Effector CD4-positive, alpha-beta T cell (primary cell): ENCODE results near the gene YDJC.
"Not testable (repeated sequence)": the region's sequence is repeated elsewhere in the genome, so short reads cannot be mapped to it uniquely, and the experiment has no call there.

Experiments used
- DNase-seq: peaks from one replicate; pipeline ENCODE4 v3.0.0-alpha.2; 2020
- total RNA-seq: gene quantifications from one replicate; lab custom pipeline; 2026; lab: John Stamatoyannopoulos, UW

The YDJC gene, protein sequence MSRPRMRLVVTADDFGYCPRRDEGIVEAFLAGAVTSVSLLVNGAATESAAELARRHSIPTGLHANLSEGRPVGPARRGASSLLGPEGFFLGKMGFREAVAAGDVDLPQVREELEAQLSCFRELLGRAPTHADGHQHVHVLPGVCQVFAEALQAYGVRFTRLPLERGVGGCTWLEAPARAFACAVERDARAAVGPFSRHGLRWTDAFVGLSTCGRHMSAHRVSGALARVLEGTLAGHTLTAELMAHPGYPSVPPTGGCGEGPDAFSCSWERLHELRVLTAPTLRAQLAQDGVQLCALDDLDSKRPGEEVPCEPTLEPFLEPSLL
- total RNA-seq = 28.5 reads per million, percentile 55 among the genes with 10 or more reads in this experiment

GRCh38 chr22:21629255-21630149 lies at the start of gene YDJC:
Gene YDJC (minus strand): TSS chr22:21630022. CDS start chr22:21630014, 8 bp downstream.
- DNase-seq = peak; percentile 96

DNA sequence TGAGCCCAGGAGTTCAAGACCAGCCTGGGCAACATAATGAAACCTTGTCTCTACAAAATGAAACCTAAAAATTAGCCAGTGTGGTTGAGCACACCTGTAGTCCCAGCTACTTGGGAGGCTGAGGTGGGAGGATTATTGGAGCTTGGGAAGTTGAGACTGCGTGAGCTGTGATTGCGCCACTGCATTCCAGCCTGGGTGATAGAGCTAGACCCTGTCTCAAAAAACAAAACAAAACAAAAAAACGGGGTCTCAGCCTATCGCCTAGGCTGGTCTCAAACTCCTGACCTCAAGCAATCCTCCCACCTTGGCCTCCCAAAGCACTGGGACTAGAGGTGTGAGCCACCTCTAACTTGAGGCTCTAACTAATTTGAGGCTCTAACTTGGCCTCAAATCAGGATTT lies 49.6 kb upstream of the YDJC start:
- DNase-seq = no peak

GRCh38 chr22:21678842-21679241 lies 49.0 kb upstream of the YDJC start:
- DNase-seq = not testable (repeated sequence)

- DNase-seq = no peak
Measured at GRCh38 chr22:21677606-21678443, 48.0 kb upstream of the YDJC start.

DNA sequence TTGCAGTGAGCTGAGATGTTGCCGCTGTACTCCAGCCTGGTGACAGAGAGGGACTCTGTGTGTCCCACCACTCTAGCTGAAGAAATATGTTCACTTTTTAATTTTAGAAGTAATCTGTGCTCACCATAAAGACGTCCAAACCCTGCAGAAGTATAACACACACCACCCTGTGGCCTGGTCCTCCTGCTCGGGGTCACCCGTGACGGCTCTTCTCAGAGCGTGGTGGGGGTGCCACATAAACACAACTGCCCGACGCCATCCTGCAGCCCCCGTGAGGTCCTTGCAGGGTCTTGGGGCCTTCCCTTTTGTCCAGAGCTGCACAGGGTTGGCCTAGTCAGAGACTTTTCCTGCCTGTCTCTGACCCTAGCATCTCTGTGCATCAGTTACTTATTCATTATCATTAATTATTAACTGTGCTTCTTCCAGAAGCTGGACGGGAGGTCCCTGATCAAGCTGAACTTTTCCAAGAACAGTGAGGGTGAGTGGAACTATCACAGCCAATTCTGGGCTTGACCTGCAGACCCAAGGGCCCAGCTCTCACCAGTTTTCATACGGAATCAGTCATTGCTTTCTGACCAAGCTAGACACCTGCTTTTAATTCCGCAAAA lies 44.9 kb upstream of the YDJC start:
- no peak for DNase-seq

DNA sequence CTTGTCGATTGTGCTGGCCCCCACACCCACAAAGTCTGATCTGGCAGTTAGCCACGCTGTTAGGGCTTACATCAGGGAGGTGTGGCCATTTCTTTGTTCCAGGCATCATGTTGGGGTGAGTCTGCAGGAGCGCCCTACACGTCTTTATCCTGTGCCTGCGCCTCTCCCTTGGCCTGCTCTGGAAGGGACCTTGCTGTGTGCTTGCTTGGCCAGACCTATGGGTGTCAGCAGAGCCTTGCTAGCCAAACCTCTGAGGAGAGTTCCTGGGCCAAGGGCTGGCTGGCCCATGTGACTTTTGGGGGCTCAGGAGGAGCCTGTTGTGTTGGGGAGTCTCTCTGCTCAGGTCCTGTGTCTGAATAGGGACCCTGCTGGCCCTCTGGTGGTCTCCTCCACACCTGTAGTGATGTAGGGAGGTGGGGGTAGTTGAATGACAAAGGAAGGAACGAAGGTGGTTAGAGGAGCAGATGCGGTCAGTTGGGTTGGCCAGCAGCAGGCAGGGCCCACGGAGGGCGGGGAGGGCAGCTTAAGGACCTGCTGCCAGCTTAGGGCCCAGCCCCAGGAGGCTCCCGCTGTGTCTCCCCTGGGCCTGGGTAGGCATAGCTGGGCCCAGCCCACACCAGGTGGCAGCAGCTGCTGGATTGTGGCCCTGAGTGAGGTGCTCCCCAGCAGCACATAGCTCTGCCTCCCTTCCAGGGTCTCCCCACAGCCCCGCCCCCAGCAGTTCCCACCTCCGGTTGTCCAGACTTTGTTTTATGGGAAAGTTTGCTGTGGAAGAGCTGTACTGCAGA lies 43.9 kb upstream of the YDJC start:
- no peak for DNase-seq

- DNase-seq = no peak
Measured at GRCh38 chr22:21672107-21672629, 42.3 kb upstream of the YDJC start.

DNA sequence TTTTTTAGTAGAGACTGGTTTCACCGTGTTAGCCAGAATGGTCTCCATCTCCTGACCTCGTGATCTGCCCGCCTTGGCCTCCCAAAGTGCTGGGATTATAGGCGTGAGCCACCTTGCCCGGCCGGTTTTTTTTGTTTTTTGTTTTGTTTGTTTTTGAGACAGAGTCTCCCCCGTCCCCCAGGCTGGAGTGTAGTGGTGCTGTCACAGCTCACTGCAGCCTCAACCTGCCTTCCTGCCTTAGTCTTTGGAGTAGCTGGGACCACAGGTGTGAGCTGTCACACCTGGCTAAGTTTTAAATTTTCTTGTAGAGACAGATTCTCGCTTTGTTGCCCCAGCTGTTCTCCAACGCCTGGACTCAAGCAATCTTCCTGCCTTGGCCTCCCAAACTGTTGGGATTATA lies 39.2 kb upstream of the YDJC start:
- DNase-seq = no peak

- DNase-seq = no peak
Measured at GRCh38 chr22:21666786-21667185, 37.0 kb upstream of the YDJC start.

DNA sequence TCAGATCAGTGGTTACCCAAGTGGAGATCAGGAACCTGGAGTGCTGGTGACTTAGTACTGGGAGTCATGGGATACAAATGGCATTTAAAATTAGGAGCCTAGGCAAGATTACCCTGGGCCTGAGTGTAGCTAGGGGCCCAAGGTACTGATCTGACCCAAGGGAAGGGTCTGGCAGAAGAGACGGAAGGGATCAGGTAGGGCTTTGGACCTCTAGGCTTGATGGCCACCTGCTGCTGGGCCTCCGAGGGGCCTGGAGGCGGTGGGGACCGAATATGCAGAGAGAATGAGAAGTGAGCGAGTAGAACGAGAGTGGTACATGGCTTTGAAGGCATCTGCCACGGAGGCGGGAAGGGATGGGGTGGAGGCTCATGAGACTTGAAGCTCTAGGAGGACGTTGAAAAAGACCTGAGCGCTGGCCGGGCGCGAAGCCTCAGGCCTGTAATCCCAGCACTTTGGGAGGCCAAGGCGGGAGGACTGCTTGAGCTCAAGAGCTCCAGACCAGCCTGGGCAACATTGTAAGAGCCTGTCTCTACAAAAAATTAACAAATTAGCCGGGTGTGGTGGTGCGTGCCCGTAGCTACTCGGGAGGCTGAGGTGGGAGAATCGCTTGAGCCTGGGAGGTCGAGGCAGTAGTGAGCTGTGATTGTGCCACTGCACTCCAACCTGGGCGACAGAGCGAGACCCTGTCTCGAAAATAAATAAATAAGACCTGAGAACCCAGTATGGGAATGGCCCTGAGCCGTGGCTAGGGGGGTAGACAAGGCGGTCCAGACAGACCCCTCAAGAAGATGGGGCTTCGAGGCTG lies 35.4 kb upstream of the YDJC start:
- DNase-seq = no peak

GRCh38 chr22:21663738-21664137 lies 33.9 kb upstream of the YDJC start:
- no peak for DNase-seq

DNA sequence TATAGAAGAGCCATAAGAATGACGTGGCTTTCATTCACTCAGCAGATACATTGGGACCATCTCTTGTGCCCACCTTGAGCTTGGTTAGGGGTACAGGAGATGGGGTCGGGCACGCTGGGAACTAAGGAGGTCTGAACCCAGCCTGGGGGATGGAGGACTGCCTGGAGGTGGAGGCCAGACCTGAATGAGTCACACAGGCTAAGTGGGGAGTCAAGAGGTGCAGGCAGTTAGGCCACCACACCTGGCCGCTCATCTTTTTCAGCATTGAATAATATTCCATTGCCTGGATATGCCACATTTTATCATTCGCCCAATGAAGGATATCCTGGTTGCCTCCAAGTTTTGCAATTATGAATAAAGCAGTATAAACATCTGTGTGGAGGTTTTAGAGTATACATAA lies 32.2 kb upstream of the YDJC start:
- DNase-seq = no peak

DNA sequence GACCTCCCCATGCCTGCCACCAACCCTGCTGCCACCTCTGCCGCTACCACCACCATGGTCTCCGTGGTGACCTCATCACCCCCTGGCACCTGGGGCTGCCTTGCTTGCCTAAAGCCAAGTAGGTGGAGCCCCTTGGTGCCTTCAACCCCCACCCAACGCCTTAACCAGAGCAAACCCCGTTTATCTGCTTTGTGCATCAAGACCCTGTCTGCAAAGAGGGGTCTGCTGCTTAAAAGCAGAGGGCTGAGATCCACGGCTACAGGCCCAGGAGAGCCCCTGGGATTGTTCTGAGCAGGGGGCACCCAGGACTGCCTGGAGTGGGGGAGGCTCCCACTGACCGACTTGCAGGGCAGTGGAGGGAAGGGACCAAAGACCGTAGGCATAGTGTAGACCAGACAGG lies 31.1 kb upstream of the YDJC start:
- no peak for DNase-seq

DNA sequence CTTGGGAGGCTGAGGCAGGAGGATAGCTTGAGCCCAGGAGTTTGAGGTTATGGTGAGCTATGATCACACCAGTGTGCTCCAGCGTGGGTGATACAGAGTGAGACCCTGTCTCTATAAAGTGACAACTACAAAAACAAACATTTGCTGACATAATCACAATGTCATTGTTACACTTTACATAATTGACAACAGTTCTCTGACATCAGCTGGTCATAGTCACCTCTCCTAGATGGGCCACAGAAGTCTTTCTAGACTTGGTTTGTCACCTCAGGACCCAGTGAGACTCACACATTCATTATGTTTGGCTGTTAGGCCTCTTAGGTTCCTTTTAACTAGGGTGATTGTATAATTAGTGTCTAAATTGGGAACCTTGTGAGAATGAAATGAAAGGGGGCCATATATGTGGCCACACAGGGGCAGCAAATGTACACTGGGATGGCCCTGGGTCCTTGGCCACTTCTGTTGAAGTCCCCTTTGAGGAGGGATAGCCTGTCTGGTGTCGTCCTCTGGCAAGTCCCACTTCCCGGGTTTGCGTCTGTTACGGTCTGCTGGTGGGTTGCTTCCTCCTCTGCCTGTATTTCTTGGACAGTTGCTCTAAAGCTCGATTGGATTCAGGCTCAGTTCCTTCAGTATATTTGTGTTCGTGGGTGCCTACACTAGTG lies 30.2 kb upstream of the YDJC start:
- no peak for DNase-seq

DNA sequence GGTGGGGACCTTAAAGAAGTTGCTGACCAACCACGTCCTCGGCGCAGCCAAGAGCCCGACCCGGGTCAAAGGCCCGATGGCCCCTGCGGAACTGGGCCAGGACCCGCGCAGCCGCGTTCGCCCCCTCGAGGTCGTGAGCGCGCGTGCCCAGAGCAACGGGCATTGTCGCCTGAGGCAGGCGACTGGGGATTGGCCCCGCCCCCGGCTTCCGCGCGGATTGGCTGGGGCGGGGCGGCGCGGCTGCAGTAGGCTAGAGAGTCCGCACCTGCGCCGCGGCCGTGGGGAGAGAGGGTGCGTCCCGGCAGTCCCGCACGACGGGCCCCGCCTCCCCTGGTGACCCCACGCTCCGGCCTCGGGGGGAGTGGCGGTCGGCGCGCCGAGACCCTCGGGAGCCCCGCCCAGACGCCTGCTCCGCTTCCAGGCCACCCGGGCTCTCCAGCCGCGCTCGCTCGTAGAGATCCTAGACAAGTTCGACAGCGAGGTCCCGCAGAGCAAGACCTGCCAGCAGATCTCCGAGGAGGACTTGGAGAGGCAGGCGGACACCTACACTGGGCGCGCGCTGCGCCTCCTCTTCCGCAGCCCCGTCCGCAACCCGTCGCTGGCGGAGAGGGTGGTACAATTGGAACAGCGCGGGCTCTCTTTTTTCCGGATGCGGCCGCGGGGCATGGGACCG lies 27.7 kb upstream of the YDJC start:
- peak; percentile 77 for DNase-seq

- DNase-seq = no peak
Measured at GRCh38 chr22:21657020-21657359, 27.2 kb upstream of the YDJC start.

DNA sequence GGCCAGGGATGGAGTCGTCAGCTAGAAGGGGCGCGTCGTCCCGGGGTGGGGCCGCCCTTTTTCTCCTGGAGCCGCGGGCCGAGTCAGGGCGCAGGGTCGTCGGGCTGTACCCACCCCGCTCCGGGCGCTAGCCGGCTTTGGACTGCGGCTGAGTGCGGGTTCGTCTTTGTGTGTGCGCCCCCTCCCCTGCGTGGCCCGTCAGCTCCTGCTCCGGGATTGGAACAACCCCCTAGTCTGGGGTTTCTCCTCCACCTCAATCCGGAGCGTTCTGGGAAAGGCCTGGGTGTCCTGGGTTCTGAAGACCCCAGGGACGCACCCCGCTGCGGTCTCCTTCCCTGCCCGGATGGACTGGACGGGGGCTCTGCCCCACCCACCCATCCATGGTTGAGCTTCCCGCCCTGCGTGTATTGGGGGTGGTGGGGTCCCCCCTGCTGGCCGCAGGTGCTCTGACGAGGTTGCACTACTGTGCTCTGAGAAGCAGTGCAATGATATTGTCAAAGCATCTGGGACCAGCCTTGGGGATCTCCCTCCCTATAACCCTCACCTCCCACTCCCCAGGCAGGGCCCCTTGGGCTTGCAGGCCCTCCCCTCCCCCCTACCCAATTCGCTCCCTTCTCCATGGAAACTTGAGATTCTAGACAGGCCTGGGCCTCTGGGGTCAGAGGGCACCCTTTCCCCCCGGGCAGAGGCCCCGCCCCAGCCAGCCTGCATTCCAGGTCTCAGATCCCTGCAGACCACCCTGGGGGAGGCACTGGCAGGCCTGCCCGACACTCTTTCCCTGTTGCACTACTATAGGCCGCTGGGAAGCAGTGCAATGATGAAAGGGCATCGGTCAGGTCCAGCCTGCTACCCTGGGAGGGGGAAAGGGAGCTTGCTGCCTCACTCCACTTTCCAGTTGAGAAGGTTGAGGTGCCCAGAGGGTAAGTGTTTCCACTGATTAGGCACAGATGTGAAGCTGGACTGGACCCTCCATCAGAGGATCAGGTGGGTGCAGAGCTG lies 23.0 kb upstream of the YDJC start:
- no peak for DNase-seq

GRCh38 chr22:21652010-21652546 lies 22.3 kb upstream of the YDJC start:
- peak; percentile 82 for DNase-seq
